GM21515 (cell line): ENCODE measurements around the gene PLCL2.
"Not testable (repeated sequence)": the region's sequence is repeated elsewhere in the genome, so short reads cannot be mapped to it uniquely, and the experiment has no call there.

Source experiments
- ATAC-seq: cut with Tn5 transposase; IDR thresholded peaks from one replicate; pipeline ENCODE4 v1.9.1; 2021; ENCODE audit not compliant: unreplicated experiment

The PLCL2 gene

DNA sequence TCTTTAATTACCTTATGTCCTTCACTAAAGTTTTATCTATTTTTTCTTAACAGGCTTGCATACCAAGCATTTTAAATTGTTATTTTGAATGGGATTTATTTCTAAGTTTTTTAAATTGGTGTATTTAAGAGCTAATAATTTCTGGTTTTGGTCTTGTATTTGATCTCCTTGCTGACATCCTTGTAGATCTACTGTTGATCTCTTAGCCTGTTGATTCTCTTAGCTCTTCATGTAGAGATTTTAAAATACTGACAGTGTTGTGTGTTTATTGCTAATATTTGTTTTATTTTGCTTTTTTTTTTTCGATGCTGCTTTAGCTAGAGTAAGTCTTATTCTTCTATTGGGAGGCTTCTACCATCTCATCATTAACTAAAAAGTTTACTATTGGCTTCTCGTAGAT, 65.5 kb downstream of the PLCL2 start:
- no peak for ATAC-seq

DNA sequence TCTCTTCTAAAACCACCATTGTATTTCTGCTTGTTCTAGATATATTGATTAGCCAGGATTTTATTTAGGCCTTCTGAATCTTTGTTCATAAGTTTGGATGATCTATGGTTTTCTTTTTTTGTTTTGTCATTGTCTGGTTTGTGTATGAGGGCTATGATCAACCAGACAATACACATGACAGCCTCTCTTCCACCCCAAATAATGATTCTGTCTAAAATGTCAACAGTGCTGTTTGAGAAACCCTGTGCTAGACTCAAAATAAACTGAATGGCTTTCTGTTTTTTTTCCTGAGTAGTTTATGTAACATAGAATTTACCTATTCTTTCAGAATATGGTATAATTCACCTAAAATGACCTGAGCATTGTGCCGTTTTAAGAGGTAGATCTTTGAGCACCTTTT, 66.1 kb downstream of the PLCL2 start:
- ATAC-seq = no peak

DNA sequence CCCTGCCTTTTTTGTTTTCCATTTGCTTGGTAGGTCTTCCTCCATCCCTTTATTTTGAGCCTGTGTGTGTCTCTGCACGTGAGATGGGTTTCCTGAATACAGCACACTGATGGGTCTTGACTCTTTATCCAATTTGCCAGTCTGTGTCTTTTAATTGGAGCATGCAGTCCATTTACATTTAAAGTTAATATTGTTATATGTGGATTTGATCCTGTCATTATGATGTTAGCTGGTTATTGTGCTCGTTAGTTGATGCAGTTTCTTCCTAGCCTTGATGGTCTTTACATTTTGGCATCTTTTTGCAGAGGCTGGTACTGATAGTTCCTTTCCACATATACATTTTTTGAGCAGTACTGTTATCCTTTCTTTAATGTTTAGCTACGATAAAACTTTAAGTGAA, 73.1 kb downstream of the PLCL2 start:
- ATAC-seq = not testable (repeated sequence)

DNA sequence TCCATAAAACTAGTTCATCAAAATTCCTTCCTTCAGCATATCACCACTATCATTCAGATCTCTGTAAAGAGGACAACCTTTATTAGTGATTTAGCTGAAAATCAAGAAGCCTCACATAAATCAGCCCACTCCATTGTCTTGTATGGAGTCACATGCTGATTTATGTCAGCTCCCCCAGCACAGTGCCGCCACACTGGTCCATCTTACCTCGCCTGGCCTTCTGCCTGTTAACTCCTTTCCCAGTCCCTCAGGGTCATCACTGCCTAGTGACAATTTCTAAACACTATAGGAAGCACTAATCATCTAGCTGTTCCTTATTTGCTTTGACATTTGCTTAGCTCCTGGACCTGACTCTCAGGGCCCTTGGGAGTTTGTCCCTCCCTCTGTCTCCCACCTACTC, 75.4 kb downstream of the PLCL2 start:
- no peak for ATAC-seq

DNA sequence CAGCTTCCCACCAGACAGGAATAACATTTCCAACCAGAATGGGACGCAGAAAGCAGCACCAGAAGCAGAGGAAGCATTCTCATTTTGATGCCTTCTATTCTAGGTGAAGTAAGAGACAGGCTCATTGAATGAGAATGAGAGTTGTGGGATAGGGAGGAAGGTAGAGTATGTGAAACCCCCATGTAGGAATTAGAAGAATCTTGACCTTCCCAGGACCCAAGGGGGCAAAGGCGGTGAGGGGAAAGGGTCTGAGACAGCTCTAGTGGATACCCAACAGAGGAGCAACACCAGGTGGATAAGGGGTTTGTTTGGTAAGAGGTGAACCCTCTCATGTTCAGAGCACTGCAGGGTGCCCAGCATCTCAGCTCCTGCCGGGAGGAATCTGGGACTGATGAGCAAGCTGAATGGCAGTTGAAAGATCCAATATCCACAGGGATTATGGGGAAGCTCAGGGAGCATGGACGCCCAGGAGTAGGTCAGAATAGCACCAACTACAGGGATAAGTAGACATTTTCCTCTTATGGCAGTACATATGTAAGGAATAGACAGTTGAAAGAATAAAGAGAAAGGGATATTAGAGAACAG, 77.0 kb downstream of the PLCL2 start:
- ATAC-seq = no peak

DNA sequence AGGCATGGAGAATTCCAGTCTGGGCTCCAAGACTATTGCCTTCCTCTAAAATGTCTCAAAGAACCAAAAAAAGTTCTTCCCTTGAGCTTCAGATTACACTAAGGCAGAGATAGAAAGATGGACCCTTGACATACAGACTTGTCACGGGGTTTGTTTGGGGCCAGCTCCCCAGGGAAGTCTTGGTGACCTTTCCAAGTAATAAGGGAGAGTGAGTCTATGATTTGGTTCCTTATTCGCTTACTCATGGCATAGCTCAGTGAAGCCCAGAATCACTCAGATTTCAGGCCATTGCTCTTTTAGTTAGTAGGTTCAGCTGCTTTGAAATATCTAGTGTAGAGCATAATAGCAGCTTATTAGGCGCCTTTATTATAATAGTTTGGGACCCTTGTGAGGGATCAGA, 90.3 kb downstream of the PLCL2 start:
- no peak for ATAC-seq

DNA sequence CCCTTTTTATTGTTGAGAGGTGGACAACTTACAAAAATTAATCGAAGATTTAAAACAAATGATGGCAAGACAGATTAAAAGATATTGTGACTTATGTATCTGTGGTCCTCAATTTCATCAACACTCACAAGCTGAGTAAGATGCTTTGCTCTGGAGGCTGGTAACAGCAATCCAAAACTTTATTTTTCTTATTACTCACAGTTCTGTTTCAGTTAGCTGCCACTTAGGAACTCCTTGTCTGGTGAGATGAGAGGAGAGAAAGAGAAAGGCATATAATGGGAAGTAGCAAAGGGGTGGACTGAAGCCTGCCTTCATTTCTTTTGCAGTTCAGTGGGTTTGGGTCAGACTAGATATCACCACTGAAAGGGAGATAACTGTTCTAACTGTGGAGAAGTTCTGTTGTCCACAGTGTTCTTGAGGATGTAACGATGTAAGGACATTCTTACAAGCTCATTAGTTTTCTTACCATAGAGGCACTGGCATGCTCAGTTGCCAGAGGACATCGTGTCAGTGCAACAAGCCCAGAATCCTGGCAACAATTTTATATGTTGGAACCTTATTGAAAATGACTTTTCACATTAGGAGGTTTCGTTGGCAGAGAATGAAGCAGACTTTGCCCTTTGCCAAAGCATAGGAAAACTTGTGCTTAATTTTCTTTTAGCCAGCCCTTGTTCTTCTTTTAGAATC, 93.6 kb downstream of the PLCL2 start:
- no peak for ATAC-seq

DNA sequence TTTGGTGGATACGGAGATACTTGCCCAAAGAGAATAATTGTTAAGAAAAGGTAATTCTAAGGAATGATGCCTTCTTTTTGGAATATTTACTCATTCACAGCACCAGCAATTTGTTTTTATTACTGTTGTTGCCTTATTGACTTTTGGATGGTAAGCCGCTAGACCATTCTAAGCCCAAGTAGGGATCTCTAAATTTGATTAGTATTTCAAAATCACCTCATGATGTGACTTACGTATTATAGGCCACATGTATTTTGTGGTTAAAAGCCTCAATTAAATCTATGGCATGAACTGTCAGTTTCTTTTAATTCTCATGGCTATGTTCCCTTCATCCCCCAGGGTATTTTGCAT, 94.1 kb downstream of the PLCL2 start:
- no peak for ATAC-seq

DNA sequence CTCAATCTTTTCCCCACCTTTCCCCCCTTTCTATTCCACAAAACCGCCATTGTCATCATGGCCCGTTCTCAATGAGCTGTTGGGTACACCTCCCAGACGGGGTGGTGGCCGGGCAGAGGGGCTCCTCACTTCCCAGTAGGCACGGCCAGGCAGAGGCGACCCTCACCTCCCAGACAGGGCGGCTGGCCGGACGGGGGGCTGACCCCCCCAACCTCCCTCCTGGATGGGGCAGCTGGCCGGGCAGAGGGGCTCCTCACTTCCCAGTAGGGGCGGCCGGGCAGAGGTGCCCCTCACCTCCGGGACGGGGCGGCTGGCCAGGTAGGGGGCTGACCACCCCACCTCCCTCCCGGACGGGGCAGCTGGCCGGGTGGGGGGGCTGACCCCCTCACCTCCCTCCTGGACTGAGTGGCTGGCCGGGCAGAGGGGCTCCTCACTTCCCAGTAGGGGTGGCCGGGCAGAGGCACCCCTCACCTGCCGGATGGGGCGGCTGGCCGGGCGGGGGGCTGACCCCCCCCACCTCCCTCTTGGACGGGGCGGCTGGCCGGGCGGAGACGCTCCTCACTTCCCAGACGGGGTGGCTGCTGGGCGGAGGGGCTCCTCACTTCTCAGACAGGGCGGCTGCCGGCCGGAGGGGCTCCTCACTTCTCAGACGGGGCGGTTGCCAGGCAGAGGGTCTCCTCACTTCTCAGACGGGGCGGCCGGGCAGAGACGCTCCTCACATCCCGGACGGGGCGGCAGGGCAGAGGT, 95.2 kb downstream of the PLCL2 start:
- ATAC-seq = not testable (repeated sequence)

DNA sequence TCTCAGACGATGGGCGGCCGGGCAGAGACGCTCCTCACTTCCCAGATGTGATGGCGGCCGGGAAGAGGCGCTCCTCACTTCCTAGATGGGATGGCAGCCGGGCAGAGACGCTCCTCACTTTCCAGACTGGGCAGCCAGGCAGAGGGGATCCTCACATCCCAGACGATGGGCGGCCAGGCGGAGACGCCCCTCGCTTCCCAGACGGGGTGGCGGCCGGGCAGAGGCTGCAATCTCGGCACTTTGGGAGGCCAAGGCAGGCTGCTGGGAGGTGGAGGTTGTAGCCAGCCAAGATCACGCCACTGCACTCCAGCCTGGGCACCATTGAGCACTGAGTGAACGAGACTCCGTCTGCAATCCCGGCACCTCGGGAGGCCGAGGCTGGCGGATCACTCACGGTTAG, 95.8 kb downstream of the PLCL2 start:
- not testable (repeated sequence) for ATAC-seq

DNA sequence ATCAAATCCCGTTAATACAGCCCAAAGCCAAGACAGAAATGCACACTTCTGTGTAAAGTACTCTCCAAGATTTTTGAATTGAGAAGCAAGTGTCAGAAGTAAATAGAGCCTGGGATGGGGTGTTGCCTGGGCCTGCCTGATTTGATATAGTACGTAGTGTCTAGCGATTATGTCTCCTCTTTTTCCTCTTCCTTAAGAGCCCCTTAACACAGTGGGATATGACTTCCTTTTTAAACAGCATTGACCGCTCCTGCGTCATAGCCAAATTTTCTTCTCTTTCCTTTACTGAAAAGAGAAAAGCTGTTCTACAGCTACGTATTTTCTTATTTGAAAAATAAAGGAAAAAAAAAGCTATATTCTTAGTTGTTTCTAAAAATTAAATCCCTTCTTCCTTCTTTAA, 97.7 kb downstream of the PLCL2 start:
- ATAC-seq = no peak

DNA sequence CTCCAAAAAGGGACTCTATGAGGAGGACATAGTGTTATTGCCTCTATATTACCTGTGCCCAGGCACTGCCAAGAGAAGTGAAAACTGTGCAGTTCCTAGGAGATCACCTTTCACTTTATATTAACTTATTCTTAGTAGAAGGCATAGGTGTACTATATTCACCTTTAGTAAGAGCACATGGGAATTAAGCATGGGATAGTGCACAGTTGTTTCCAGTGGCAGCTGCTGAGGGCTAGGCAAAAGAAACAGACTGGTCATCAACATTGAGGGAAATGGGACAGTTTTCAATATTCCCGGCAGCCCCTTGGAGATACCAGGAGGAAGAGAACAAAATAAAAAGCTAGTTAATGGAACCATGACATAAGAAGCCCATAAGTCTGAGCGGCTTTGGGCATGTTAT, 100.9 kb downstream of the PLCL2 start:
- no peak for ATAC-seq

DNA sequence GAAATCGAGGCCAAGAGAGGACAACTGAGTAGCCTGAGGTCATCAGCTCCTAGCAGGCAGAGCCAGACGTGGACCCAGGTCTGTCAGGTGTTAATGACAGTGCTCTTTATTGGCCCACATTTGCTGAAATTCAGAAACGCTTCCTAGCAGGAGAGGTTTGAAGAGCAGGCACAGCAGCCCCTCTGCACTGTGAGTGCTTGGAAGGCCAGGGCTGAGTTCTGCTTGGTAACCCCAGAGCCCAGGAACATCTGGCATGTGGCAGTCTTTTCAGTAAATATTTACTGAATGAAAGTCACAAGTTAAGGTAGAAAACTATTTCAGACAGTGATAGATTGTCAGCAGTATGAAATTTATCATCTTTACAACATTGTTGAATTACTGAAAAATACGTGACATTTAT, 102.4 kb downstream of the PLCL2 start:
- ATAC-seq = no peak

DNA sequence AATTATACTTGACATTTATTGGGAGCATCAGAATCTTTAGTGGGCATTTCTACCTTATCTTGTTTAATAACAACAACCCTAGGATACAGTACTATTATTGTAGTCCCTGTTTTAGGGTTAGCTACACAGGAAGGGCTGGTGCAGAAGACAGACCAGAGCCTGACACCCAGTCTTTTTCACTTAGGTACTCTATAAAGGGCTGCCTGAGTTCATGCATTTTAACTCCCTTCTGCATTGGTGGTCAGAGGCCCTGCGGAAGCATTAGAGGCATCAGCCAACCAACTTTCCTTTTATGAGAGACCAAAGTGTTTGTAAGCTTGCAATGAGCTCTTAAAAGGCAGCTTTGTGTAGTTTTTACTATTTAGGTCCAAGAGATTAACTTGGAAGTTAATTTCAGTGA, 105.4 kb downstream of the PLCL2 start:
- ATAC-seq = no peak

DNA sequence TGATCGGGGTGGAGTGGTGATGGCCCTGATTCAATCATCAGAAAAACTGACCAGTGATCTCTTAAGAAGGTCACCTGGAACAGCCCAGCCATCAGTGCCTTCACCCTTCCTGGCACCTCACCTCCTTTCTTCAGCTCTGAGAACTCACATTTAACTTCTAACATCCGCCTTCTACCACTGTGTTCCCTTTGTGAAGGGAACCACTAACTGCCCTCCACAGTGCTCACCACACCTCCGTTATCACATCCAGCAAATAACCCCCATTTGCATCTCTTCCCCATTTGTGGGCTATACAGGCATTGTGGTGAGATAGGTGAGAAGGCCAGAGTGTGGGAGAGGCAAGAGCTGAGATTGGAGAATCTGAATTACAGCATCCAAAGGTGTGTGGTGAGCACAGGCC, 107.4 kb downstream of the PLCL2 start:
- no peak for ATAC-seq

DNA sequence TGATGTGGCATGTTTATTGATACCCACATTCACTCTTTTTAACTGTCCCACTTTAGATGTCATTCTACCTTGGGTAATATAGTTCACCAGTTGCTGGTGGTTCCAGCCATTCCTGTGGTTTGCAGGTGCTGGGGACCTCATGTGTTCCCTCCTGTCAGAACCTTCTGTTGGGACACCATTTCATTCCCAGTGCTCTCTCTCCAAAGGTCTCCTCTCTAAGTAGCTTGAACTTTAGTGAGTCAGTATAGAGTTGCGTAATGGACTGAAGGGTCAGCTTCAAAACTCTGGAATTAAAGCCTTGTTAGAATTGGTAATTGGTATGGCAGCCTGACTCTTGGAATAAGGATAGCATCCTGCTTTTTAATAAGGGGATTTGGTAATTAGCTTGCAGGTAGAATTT, 108.5 kb downstream of the PLCL2 start:
- ATAC-seq = no peak

DNA sequence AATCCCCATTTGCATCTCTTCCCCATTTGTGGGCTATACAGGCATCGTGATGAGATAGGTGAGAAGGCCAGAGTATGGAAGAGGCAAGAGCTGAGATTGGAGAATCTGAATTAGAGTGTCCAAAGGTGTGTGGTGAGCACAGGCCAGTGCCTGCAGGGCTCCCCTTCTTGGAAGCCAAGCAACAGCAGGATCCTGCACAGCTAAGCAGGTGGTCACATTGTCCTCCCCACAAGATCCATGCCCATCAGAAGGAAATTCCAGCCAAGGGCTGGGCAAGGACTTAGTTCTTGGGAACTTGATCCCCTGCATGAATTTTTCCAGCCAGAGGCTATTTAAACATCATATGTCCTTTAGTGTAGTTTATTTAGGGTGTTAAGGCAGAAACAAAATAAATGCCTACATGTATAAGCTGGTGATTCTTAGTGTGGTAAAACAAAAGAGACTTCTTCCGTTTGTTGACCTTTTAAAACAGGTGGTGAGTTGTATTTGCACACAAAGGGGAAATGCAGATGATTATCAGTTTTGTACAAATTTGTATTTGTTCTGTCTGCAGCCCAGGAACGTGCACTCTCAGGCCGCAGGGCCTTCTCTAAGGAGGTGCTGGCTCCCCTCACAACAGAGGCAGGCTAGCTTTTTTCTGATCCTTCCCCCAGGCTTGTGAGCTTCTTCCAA, 110.2 kb downstream of the PLCL2 start:
- ATAC-seq = no peak

DNA sequence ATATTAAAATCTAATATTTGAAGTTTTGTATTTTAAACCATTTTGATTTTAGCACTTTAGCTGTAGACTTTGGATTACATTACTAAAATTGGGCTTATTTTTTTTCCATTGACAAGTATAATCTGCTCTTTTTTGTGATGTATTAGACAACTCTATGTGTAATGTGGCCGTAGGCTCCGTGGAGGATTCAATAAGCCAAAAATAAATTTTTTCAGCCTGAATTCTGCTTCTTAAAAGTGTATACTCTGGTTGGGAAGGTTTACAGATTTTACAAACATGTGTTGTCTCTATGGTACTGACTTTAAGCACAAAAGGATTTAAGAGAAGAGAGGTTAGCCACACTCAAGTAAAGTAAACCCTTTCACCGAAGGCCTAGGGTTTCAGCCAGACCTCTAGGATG, 110.8 kb downstream of the PLCL2 start:
- no peak for ATAC-seq

DNA sequence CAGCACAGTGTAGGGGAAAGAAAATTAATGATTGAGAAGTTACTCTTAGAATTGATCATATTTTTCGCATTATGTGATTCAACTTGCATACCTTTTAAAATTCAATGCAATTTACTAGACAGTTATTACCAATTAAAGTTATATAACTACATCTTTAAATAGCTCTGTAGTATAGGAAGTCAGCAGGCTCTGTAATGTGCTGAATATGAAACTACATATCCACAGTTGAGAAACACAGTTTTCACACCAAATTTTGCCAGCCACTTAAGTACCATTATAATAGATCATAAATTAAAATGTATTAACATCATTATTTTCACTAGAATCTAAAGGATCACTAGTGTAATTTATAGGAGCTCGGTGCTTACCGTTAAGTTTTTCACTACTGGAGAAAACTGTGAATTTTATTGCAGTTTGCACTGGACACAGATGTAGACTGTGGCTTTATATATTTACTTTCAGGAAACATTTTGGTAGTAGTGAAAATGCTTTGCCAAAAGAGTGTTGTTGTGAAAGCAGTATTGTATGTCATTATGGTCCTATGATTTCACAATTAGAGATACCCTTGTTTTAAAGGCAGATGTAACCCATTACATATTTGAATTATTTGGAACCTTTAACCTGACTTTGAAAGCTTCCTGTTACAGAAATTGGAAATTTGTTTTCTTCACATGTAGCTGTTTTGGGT, 113.6 kb downstream of the PLCL2 start:
- ATAC-seq = peak; percentile 53

DNA sequence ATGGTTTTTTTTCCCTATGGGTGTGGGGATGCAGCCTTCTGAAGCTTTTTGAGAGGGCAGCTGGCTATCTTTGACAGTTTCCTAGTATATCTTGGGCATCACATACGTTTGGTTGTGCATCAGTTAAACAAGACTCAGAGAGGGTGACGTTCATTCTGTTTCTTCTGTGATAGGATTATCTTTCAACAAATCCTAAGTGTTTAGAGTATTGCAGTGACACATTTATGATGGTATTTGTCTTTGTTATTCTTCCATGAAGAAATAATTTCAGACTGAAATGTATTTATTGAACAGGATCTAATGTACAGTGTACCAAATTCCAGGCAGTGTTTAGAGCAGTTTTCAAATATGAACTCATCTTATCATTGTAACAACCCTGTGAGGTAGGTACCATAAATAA, 114.4 kb downstream of the PLCL2 start:
- ATAC-seq = no peak

DNA sequence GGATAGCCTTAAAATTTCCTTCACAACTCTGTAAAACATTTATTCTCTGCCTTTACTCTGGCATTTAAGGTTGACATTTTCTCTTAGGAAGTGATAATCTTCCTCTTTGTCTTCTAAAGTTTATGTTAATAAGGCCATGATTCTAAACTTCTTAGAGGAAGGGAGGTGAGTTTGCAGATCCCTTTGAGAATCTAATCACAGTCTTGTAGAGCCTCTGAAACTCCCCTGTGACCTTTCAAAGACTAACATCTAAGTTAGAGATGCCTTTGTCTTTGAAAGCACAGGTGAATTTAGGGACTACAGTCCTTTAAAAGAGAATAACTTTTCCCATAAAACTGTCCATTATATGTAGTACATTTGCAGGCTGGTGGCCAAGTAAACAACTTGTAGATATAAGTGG, 115.1 kb downstream of the PLCL2 start:
- ATAC-seq = no peak
